OCI-LY1 (cell line): ENCODE data around the gene RAPGEF4.

ENCODE experiments used
- H2AFZ ChIP-seq: fragments of 200-600 bp; sonication (generic), shearing (Covaris generic); 2 replicates; pipeline ENCODE4 v1.6.0; 2014; ENCODE audit warnings: antibody characterized with exemption, mild to moderate bottlenecking, low read length
- H3F3A ChIP-seq: fragments of 200-600 bp; sonication (generic), shearing (Covaris generic); 2 replicates; pipeline ENCODE4 v1.6.0; 2014; ENCODE audit warnings: mild to moderate bottlenecking, antibody characterized with exemption, low read length, moderate library complexity; ENCODE audit not compliant: insufficient read depth
- H3K27ac ChIP-seq: fragments of 200-600 bp; sonication (generic); 2 replicates; pipeline ENCODE4 v1.5.1; 2014; ENCODE audit warnings: low read length, mixed run types, mild to moderate bottlenecking, low read depth; ENCODE audit not compliant: poor library complexity, severe bottlenecking
- H3K27me3 ChIP-seq: fragments of 200-600 bp; sonication (generic); 2 replicates; pipeline ENCODE4 v1.6.0; 2014; ENCODE audit warnings: antibody characterized with exemption, mild to moderate bottlenecking, low read length, moderate library complexity; ENCODE audit not compliant: insufficient read depth
- H3K36me3 ChIP-seq: fragments of 200-600 bp; sonication (generic); 2 replicates; pipeline ENCODE4 v1.6.1; 2014; ENCODE audit warnings: mild to moderate bottlenecking, antibody characterized with exemption, low read length, moderate library complexity, mixed read lengths; ENCODE audit not compliant: insufficient read depth
- H3K4me1 ChIP-seq: fragments of 200-600 bp; sonication (generic); 2 replicates; pipeline ENCODE4 v1.5.1; 2014; ENCODE audit warnings: mild to moderate bottlenecking, low read length, moderate library complexity; ENCODE audit not compliant: insufficient read depth, severe bottlenecking
- H3K4me2 ChIP-seq: fragments of 200-600 bp; sonication (generic), shearing (Covaris generic); 2 replicates; pipeline ENCODE4 v1.6.1; 2014; ENCODE audit warnings: low read length
- H3K4me3 ChIP-seq: fragments of 200-600 bp; sonication (generic); 2 replicates; pipeline ENCODE4 v1.5.1; 2014; ENCODE audit warnings: low read length, low read depth, mild to moderate bottlenecking, mixed read lengths; ENCODE audit not compliant: poor library complexity, severe bottlenecking
- H3K79me2 ChIP-seq: fragments of 200-600 bp; shearing (Covaris generic); 2 replicates; pipeline ENCODE4 v1.6.1; 2016; ENCODE audit warnings: mixed run types, low read length, mixed read lengths; ENCODE audit not compliant: insufficient read depth
- H3K9ac ChIP-seq: fragments of 200-600 bp; sonication (generic), shearing (Covaris generic); 2 replicates; pipeline ENCODE4 v1.6.1; 2014; ENCODE audit warnings: mild to moderate bottlenecking, low read length, mixed read lengths
- H3K9me2 ChIP-seq: fragments of 200-600 bp; sonication (generic), shearing (Covaris generic); 2 replicates; pipeline ENCODE4 v1.6.1; 2014; ENCODE audit warnings: low read depth, mild to moderate bottlenecking, low read length, mixed read lengths
- H3K9me3 ChIP-seq: fragments of 200-600 bp; shearing (Covaris generic); 2 replicates; pipeline ENCODE4 v1.6.1; 2014; ENCODE audit warnings: low read length, mixed read lengths
- H4K20me1 ChIP-seq: fragments of 200-600 bp; sonication (generic), shearing (Covaris generic); 2 replicates; pipeline ENCODE4 v1.6.0; 2016; ENCODE audit warnings: mild to moderate bottlenecking, low read length; ENCODE audit not compliant: insufficient read depth
- CTCF ChIP-seq: fragments of 200-600 bp; sonication (generic), shearing (Covaris generic); IDR thresholded peaks from 2 replicates; pipeline ENCODE4 v1.5.1; 2017; ENCODE audit warnings: mild to moderate bottlenecking, antibody characterized with exemption, low read length, moderate library complexity, mixed read lengths
- EZH2 ChIP-seq: fragments of 200-600 bp; sonication (generic), shearing (Covaris generic); IDR thresholded peaks from 2 replicates; pipeline ENCODE4 v1.8.0; 2017; ENCODE audit warnings: borderline replicate concordance, mixed run types, mild to moderate bottlenecking, antibody characterized with exemption, low read length, moderate library complexity, mixed read lengths

The RAPGEF4 gene

GRCh38 chr2:172887280-172887679 lies 151.6 kb downstream of the RAPGEF4 start:
- no peaks in the 10 kb centered on the region for H4K20me1 ChIP-seq

GRCh38 chr2:172888714-172889669 lies 153.3 kb downstream of the RAPGEF4 start:
- Histone ChIP-seq H3K27ac (no peak overlapping the region), H3K36me3 (no peaks in the 10 kb centered on the region), H3F3A (no peaks in the 10 kb centered on the region), H3K4me2 (no peak overlapping the region), H3K4me3 (no peak overlapping the region), H4K20me1 (no peaks in the 10 kb centered on the region), H2AFZ (no peak overlapping the region), H3K4me1 (no peaks in the 10 kb centered on the region), H3K9me3 (no peaks in the 10 kb centered on the region), H3K9ac (no peak overlapping the region), H3K9me2 (no peaks in the 10 kb centered on the region), H3K27me3 (no peaks in the 10 kb centered on the region), H3K79me2 (no peaks in the 10 kb centered on the region)
- TF ChIP-seq EZH2 (no peak), CTCF (no peak)

More at GRCh38 chr2:172887280-172887679, 151.6 kb downstream of the RAPGEF4 start:
- H3K9me3 ChIP-seq = no peaks in the 10 kb centered on the region
- no peaks in the 10 kb centered on the region for H3K9me2 ChIP-seq
- no peak overlapping the region for H3K9ac ChIP-seq
- H3K27ac ChIP-seq = no peak overlapping the region
- no peaks in the 10 kb centered on the region for H3K27me3 ChIP-seq
- no peak overlapping the region for H3K4me2 ChIP-seq
- H3K4me3 ChIP-seq = no peak overlapping the region
- H3K79me2 ChIP-seq = no peaks in the 10 kb centered on the region
- no peaks in the 10 kb centered on the region for H3F3A ChIP-seq
- H3K4me1 ChIP-seq = no peaks in the 10 kb centered on the region
- TF ChIP-seq EZH2 (no peak), CTCF (no peak)
- H3K36me3 ChIP-seq = no peaks in the 10 kb centered on the region
- no peak overlapping the region for H2AFZ ChIP-seq

- no peak overlapping the region for H3K9ac ChIP-seq
- H3K27me3 ChIP-seq = no peaks in the 10 kb centered on the region
- no peaks in the 10 kb centered on the region for H4K20me1 ChIP-seq
- no peak overlapping the region for H3K4me2 ChIP-seq
- no peaks in the 10 kb centered on the region for H3K9me3 ChIP-seq
- no peaks in the 10 kb centered on the region for H3K9me2 ChIP-seq
- H3K36me3 ChIP-seq = no peaks in the 10 kb centered on the region
- H3K79me2 ChIP-seq = no peaks in the 10 kb centered on the region
- no peaks in the 10 kb centered on the region for H3K4me1 ChIP-seq
- no peak overlapping the region for H2AFZ ChIP-seq
- H3K4me3 ChIP-seq = no peak overlapping the region
- no peaks in the 10 kb centered on the region for H3F3A ChIP-seq
- TF ChIP-seq CTCF (no peak), EZH2 (no peak)
- no peak overlapping the region for H3K27ac ChIP-seq
Measured at GRCh38 chr2:172889768-172890430, 154.3 kb downstream of the RAPGEF4 start.
